ENCODE data around the gene BCL2A1. TPM values are rescaled to one million over a fixed set of nuclear protein-coding genes. Genes with fewer than 3 reads are reported as not detected.

Gene BCL2A1
- total RNA-seq, 1 experiment from 2014 or later, result not detected

DNA sequence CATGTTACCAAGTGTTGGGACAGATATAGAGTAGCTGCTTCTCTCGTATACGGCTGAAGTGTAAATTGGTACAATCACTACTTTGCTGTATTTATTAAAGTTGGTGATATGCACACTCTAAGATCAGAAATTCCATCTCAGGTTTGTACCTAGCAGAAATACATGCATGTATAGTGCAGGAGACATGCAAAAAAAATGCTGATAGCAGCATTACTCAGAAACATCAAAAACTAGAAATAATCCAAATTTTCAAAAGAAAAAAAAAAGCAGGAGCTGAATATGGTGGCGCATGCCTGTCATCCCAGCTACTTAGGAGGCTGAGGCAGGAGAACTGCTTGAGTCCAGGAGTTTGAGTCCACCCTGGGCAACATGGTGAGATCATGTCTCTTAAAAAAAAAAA is 31.3 kb upstream of the BCL2A1 start:
- H3K56ac ChIP-seq (ENCODE audit: insufficient read length, low read depth, low read length), result no peak overlapping the region
- no peaks in the 10 kb centered on the region for H3K27me3 ChIP-seq (ENCODE audit: insufficient read depth, low read length)
- Mint-ChIP-seq H3K27ac (0 out of 7 replicates have a peak overlapping the region, but pooled peaks of 1 of the 3 experiments have one; percentile 20), H3K36me3 (ENCODE audit: insufficient read depth in 1 of 3, low read depth in 3 of 3) (peaks cover 0 to 4% (median 0%) of the 10 kb centered on the region in 3 experiments; a peak in 2 of 7 replicates), H3K27me3 (ENCODE audit: low read depth) (peaks cover 2% of the 10 kb centered on the region; the same call in 1 of the 2 replicates), H3K4me1 (peaks cover 6 to 9% of the 10 kb centered on the region in 2 experiments; a peak in 3 of 4 replicates), H3K4me3 (no peak overlapping the region), H3K9me3 (no peaks in the 10 kb centered on the region; a peak in 2 of 5 replicates)
- no peak overlapping the region for H4K91ac ChIP-seq (ENCODE audit: insufficient read length, low read depth, low read length)
- H3K9me3 ChIP-seq (ENCODE audit: control insufficient read depth, low read depth, low read length), result no peaks in the 10 kb centered on the region
- H2AFZ ChIP-seq (ENCODE audit: low read length), result no peak overlapping the region
- no peaks in the 10 kb centered on the region for H3K23me2 ChIP-seq (ENCODE audit: insufficient read length, low read depth, low read length, poor library complexity, severe bottlenecking)
- H3K4me1 ChIP-seq (ENCODE audit: insufficient read depth, low read length), result no peaks in the 10 kb centered on the region
- H2BK12ac ChIP-seq (ENCODE audit: insufficient read length, low read depth, low read length), result no peak overlapping the region
- no peak overlapping the region for H3K14ac ChIP-seq (ENCODE audit: insufficient read depth, low read length)
- H4K5ac ChIP-seq (ENCODE audit: insufficient read length, low read depth, low read length), result no peak overlapping the region
- H3K79me1 ChIP-seq (ENCODE audit: insufficient read depth, low read depth, low read length, poor library complexity, severe bottlenecking), result no peaks in the 10 kb centered on the region
- no peak overlapping the region for H3K18ac ChIP-seq (ENCODE audit: insufficient read length, low read depth, low read length)
- no peak overlapping the region for H3K4me2 ChIP-seq (ENCODE audit: insufficient read depth, insufficient read length, low read length)
- H3T11ph ChIP-seq (ENCODE audit: low read length), result no peak overlapping the region
- no peak overlapping the region for H2AK5ac ChIP-seq (ENCODE audit: insufficient read length, low read length)
- whole genome bisulfite sequencing (ENCODE audit: extremely low coverage, insufficient read length, low lambda C conversion rate), result no CpG with 5 or more reads among the region's 3 CpGs
- H2BK15ac ChIP-seq (ENCODE audit: low read depth, low read length), result no peak overlapping the region
- no peaks in the 10 kb centered on the region for H3K79me2 ChIP-seq (ENCODE audit: insufficient read depth, low read length)
- H3K27ac ChIP-seq (ENCODE audit: insufficient read length, low read depth, low read length), result no peak overlapping the region
- no peak overlapping the region for H3K23ac ChIP-seq (ENCODE audit: insufficient read length, low read depth, low read length)
- TF ChIP-seq, protein P1, sequence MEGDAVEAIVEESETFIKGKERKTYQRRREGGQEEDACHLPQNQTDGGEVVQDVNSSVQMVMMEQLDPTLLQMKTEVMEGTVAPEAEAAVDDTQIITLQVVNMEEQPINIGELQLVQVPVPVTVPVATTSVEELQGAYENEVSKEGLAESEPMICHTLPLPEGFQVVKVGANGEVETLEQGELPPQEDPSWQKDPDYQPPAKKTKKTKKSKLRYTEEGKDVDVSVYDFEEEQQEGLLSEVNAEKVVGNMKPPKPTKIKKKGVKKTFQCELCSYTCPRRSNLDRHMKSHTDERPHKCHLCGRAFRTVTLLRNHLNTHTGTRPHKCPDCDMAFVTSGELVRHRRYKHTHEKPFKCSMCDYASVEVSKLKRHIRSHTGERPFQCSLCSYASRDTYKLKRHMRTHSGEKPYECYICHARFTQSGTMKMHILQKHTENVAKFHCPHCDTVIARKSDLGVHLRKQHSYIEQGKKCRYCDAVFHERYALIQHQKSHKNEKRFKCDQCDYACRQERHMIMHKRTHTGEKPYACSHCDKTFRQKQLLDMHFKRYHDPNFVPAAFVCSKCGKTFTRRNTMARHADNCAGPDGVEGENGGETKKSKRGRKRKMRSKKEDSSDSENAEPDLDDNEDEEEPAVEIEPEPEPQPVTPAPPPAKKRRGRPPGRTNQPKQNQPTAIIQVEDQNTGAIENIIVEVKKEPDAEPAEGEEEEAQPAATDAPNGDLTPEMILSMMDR (conservative IDR thresholded peaks at IDR 0.05), result no peak
- no peak for DNase-seq
- no peaks in the 10 kb centered on the region for H4K20me1 ChIP-seq (ENCODE audit: control insufficient read depth, insufficient read depth, insufficient read length)
- no peak overlapping the region for H3K4ac ChIP-seq (ENCODE audit: low read depth, low read length)
- H4K8ac ChIP-seq (replicated peaks; ENCODE audit: insufficient read length, low read depth, low read length), result no peak overlapping the region
- H2BK120ac ChIP-seq (ENCODE audit: low read depth, low read length, poor library complexity, severe bottlenecking), result no peak overlapping the region
- no peak overlapping the region for H2BK20ac ChIP-seq (ENCODE audit: low read depth, low read length, poor library complexity, severe bottlenecking)
- no peak overlapping the region for H2BK5ac ChIP-seq (ENCODE audit: insufficient read length, low read length)
- no peak overlapping the region for H3K9ac ChIP-seq (ENCODE audit: extremely low read depth, insufficient read length, low read length)
